ENCODE results near the gene AKAP9. TPM values are rescaled to one million over a fixed set of nuclear protein-coding genes. Genes with fewer than 3 reads are reported as not detected.

The AKAP9 gene
- total RNA-seq, 4 donors from 2014 or later, result 93.1 to 122 (median 109) TPM

DNA sequence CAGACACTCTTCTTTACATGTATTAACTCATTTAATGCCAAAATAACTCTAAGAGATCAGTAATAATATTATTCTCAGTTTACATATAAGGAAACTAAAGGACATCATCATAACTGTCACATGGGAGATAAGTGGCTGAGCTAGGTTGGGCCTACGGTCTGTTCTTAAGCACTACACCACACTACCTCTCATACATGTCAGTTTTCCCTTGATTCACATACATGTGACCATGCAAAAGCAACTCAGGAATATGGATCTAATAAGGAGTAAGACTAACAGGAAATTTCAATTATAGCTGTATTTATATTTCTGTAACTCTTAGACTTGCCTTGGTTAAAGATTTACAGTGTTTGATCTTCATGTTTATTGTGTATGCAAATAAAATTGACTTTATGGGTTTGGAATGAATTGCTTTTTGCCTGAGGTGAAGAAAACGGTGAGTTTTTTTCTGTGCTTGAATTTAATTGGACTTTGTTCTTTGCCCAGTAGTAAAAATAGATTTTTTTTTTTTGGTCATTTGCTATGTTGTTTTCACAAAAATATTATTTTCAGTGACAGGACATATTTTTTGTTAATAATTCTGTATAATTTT lies 123.9 kb downstream of the AKAP9 start:
- TF ChIP-seq, protein P1, sequence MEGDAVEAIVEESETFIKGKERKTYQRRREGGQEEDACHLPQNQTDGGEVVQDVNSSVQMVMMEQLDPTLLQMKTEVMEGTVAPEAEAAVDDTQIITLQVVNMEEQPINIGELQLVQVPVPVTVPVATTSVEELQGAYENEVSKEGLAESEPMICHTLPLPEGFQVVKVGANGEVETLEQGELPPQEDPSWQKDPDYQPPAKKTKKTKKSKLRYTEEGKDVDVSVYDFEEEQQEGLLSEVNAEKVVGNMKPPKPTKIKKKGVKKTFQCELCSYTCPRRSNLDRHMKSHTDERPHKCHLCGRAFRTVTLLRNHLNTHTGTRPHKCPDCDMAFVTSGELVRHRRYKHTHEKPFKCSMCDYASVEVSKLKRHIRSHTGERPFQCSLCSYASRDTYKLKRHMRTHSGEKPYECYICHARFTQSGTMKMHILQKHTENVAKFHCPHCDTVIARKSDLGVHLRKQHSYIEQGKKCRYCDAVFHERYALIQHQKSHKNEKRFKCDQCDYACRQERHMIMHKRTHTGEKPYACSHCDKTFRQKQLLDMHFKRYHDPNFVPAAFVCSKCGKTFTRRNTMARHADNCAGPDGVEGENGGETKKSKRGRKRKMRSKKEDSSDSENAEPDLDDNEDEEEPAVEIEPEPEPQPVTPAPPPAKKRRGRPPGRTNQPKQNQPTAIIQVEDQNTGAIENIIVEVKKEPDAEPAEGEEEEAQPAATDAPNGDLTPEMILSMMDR (IDR thresholded peaks at IDR 0.05; ENCODE audit: low read depth), result no peak

- TF ChIP-seq, protein P1 (IDR thresholded peaks at IDR 0.05; ENCODE audit: low read depth), result no peak
Measured at GRCh38 chr7:92071032-92071431, 130.4 kb downstream of the AKAP9 start.

GRCh38 chr7:92072121-92072520 lies 131.5 kb downstream of the AKAP9 start:
- TF ChIP-seq, protein P1 (IDR thresholded peaks at IDR 0.05; ENCODE audit: low read depth), result no peak

- TF ChIP-seq, protein P1 (IDR thresholded peaks at IDR 0.05; ENCODE audit: low read depth), result no peak
Measured at GRCh38 chr7:92072708-92073107, 132.0 kb downstream of the AKAP9 start.

DNA sequence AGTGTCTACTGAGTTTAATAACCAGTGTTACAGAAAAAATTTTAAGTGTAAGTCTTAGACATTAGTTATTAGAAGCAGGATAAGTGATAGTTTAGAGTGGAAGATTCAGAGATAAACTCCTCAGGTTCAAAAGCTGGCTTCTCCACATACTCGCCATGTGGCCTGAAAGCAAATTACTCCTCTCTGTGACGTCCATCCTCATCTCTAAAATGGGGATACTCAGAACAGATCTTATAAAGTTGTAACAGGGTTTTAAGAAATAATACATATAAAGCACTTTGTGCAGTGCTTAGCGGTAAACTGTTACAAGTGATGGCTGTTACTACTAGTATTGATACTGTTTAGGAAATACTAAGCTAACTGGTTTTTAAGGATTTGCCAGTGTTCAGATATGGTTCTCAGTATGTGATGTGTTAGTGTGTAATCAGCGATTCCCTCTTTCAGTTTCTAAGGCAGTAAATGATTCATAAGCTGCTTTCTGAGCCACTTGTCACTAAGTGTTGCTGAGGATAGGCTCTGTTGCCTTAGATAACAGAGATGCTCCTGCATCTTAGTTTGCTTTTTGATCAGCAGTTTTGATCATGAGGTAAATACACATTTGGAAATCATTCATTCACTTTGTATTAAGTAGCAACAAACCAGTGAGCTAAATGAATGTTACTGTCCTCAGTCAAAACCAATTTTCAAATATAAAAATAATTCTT lies 134.9 kb downstream of the AKAP9 start:
- TF ChIP-seq, protein P1 (IDR thresholded peaks at IDR 0.05; ENCODE audit: low read depth), result no peak

DNA sequence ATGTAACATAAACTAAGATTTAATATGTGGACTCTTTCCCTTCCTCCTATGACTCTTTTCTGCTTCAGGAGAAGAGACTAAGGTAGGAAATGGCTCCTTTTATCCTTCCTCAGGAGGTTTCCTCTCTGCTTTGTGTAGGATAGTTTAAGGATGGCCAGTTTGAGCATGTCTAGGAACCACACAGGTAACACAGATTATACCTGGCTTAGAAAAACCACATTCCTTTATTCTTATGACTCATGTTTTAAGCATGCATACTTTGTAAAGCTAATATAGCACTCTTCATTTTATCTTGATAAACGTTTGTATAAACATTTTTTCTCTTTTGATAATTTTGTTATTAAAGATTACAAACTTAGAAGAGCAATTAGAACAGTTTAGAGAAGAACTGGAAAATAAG lies 135.8 kb downstream of the AKAP9 start:
- TF ChIP-seq, protein P1 (IDR thresholded peaks at IDR 0.05; ENCODE audit: low read depth), result no peak

DNA sequence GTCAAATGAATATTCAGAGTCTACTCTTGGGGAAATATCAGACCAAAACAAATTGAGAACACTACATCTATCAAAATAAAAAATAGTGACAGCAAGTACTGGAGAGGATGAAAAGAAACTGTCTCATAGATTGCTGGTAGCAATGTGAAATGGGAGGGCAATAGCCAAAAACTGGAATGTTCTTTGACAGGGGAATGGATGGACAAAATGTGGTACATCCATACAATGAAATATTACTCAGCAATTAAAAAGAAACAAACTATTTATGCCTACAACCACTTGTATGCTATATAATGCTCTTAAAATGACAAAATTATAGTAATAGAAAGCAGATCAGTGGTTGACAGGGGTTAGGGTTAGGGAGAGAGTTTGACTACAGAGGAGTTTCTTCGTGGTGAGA lies 147.6 kb downstream of the AKAP9 start:
- TF ChIP-seq, protein P1 (IDR thresholded peaks at IDR 0.05; ENCODE audit: low read depth), result no peak
